Measurements from ENCODE around the gene SAMD9. TPM values are rescaled to one million over a fixed set of nuclear protein-coding genes. Genes with fewer than 3 reads are reported as not detected.
"Not testable (repeated sequence)": the region's sequence is repeated elsewhere in the genome, so short reads cannot be mapped to it uniquely, and the experiment has no call there.

SAMD9 gene
- total and polyA plus RNA-seq, 2 experiments from 2014 or later, result 15.3 to 31.2 TPM

- H3K9me3 ChIP-seq (ENCODE audit: low read depth), result no peaks in the 10 kb centered on the region
- H3K27ac ChIP-seq, result no peak overlapping the region
- H3K36me3 ChIP-seq (ENCODE audit: low read depth), result peaks cover 27% of the 10 kb centered on the region; the same call in 1 of the 2 replicates
- 68 to 69% methylated on average over 4 of the region's 4 CpGs for WGBS, 2 experiments (ENCODE audit: low coverage in 1 of 2, low lambda C conversion rate in 2 of 2, missing lambda C conversion rate in 2 of 2)
- H3K9me2 ChIP-seq (ENCODE audit: insufficient read depth), result no peaks in the 10 kb centered on the region
- no peak for TF ChIP-seq EZH2 (IDR thresholded peaks at IDR 0.05; ENCODE audit: insufficient read depth, poor library complexity, severe bottlenecking)
- H3K9ac ChIP-seq, result no peak overlapping the region
- H3K4me3 ChIP-seq, result no peak overlapping the region
- H3K4me1 ChIP-seq (ENCODE audit: insufficient read depth), result no peaks in the 10 kb centered on the region
- no peaks in the 10 kb centered on the region for H4K20me1 ChIP-seq (ENCODE audit: insufficient read depth)
- H3F3A ChIP-seq (ENCODE audit: insufficient read depth), result no peaks in the 10 kb centered on the region
- no peaks in the 10 kb centered on the region for H3K27me3 ChIP-seq (replicated peaks; ENCODE audit: insufficient read depth)
- no peak overlapping the region for H2AFZ ChIP-seq
- no peaks in the 10 kb centered on the region for H3K79me2 ChIP-seq (ENCODE audit: insufficient read depth)
- H3K4me2 ChIP-seq (ENCODE audit: unreplicated experiment), result no peak overlapping the region
- in situ Hi-C loops (cut with MboI), result no loop called here
- no peak for DNase-seq
Observed at GRCh38 chr7:93138576-93138975, 20.8 kb upstream of the SAMD9 start.

GRCh38 chr7:93133005-93133404 lies 15.2 kb upstream of the SAMD9 start:
- TF ChIP-seq EZH2 (IDR thresholded peaks at IDR 0.05; ENCODE audit: insufficient read depth, poor library complexity, severe bottlenecking), result no peak
- no peak for TF ChIP-seq EZH2phosphoT487 (IDR thresholded peaks at IDR 0.05; ENCODE audit: insufficient read depth, low read depth)
- no peak for DNase-seq
- in situ Hi-C loops (cut with MboI), result no loop called here
- Histone ChIP-seq H4K20me1 (ENCODE audit: insufficient read depth) (no peaks in the 10 kb centered on the region), H3F3A (ENCODE audit: insufficient read depth) (no peaks in the 10 kb centered on the region), H3K27ac (no peak overlapping the region), H3K9me2 (ENCODE audit: insufficient read depth) (no peaks in the 10 kb centered on the region), H3K27me3 (replicated peaks; ENCODE audit: insufficient read depth) (no peaks in the 10 kb centered on the region), H3K4me3 (no peak overlapping the region), H3K9ac (no peak overlapping the region), H3K9me3 (ENCODE audit: low read depth) (no peaks in the 10 kb centered on the region), H3K4me2 (ENCODE audit: unreplicated experiment) (no peak overlapping the region), H3K4me1 (ENCODE audit: insufficient read depth) (no peaks in the 10 kb centered on the region), H3K36me3 (ENCODE audit: low read depth) (peaks cover 25% of the 10 kb centered on the region; the same call in 1 of the 2 replicates), H2AFZ (no peak overlapping the region), H3K79me2 (ENCODE audit: insufficient read depth) (no peaks in the 10 kb centered on the region)
- WGBS, 2 experiments (ENCODE audit: low coverage in 1 of 2, low lambda C conversion rate in 2 of 2, missing lambda C conversion rate in 2 of 2), result 91 to 94% methylated on average over 1 of the region's 1 CpG

GRCh38 chr7:93132216-93132615 lies 14.4 kb upstream of the SAMD9 start:
- peaks cover 25% of the 10 kb centered on the region; the same call in 1 of the 2 replicates for H3K36me3 ChIP-seq (ENCODE audit: low read depth)
- no peak overlapping the region for H3K9ac ChIP-seq
- H3K27me3 ChIP-seq (replicated peaks; ENCODE audit: insufficient read depth), result no peaks in the 10 kb centered on the region
- H3K4me1 ChIP-seq (ENCODE audit: insufficient read depth), result no peaks in the 10 kb centered on the region
- in situ Hi-C loops (cut with MboI), result no loop called here
- no peak for TF ChIP-seq EZH2 (IDR thresholded peaks at IDR 0.05; ENCODE audit: insufficient read depth, poor library complexity, severe bottlenecking)
- TF ChIP-seq EZH2phosphoT487 (IDR thresholded peaks at IDR 0.05; ENCODE audit: insufficient read depth, low read depth), result no peak
- H3K27ac ChIP-seq, result no peak overlapping the region
- H3K4me2 ChIP-seq (ENCODE audit: unreplicated experiment), result no peak overlapping the region
- H3K79me2 ChIP-seq (ENCODE audit: insufficient read depth), result no peaks in the 10 kb centered on the region
- no peaks in the 10 kb centered on the region for H4K20me1 ChIP-seq (ENCODE audit: insufficient read depth)
- H2AFZ ChIP-seq, result no peak overlapping the region
- no peaks in the 10 kb centered on the region for H3F3A ChIP-seq (ENCODE audit: insufficient read depth)
- no peak for DNase-seq
- H3K9me3 ChIP-seq (ENCODE audit: low read depth), result no peaks in the 10 kb centered on the region
- H3K9me2 ChIP-seq (ENCODE audit: insufficient read depth), result no peaks in the 10 kb centered on the region
- 76 to 78% methylated on average over 3 of the region's 3 CpGs for WGBS, 2 experiments (ENCODE audit: low coverage in 1 of 2, low lambda C conversion rate in 2 of 2, missing lambda C conversion rate in 2 of 2)
- H3K4me3 ChIP-seq, result no peak overlapping the region

- H3K36me3 ChIP-seq (ENCODE audit: low read depth); H2AFZ ChIP-seq; H3K9me3 ChIP-seq (ENCODE audit: low read depth); H3K4me3 ChIP-seq; H3K4me2 ChIP-seq (ENCODE audit: unreplicated experiment); H3F3A ChIP-seq (ENCODE audit: insufficient read depth); DNase-seq; H3K9me2 ChIP-seq (ENCODE audit: insufficient read depth); H3K9ac ChIP-seq; H3K79me2 ChIP-seq (ENCODE audit: insufficient read depth); H3K27me3 ChIP-seq (replicated peaks; ENCODE audit: insufficient read depth); H4K20me1 ChIP-seq (ENCODE audit: insufficient read depth); H3K27ac ChIP-seq; H3K4me1 ChIP-seq (ENCODE audit: insufficient read depth); in situ Hi-C loops (cut with MboI): not testable (repeated sequence)
- WGBS, 2 experiments (ENCODE audit: low coverage in 1 of 2, low lambda C conversion rate in 2 of 2, missing lambda C conversion rate in 2 of 2), result 63 to 80% methylated on average over 1 of the region's 1 CpG
Observed at GRCh38 chr7:93126954-93127353, 9.2 kb upstream of the SAMD9 start.

- WGBS, 2 experiments (ENCODE audit: low coverage in 1 of 2, low lambda C conversion rate in 2 of 2, missing lambda C conversion rate in 2 of 2), result 82 to 83% methylated on average over 3 of the region's 3 CpGs
- H3K79me2 ChIP-seq (ENCODE audit: insufficient read depth); in situ Hi-C loops (cut with MboI); H3K4me3 ChIP-seq; H3K9me3 ChIP-seq (ENCODE audit: low read depth); DNase-seq; H3F3A ChIP-seq (ENCODE audit: insufficient read depth); H3K27me3 ChIP-seq (replicated peaks; ENCODE audit: insufficient read depth); H3K9ac ChIP-seq; H3K27ac ChIP-seq; H3K9me2 ChIP-seq (ENCODE audit: insufficient read depth); H3K4me2 ChIP-seq (ENCODE audit: unreplicated experiment); H2AFZ ChIP-seq; H4K20me1 ChIP-seq (ENCODE audit: insufficient read depth); H3K36me3 ChIP-seq (ENCODE audit: low read depth): not testable (repeated sequence)
- H3K4me1 ChIP-seq (ENCODE audit: insufficient read depth), result peaks cover 15% of the 10 kb centered on the region
Observed at GRCh38 chr7:93123532-93123931, 5.8 kb upstream of the SAMD9 start.

Measured in GM23248 (cell line).